NCI-H1105 (cell line): ENCODE data around the gene ATXN2.
"Not testable (repeated sequence)": the region's sequence is repeated elsewhere in the genome, so short reads cannot be mapped to it uniquely, and the experiment has no call there.

Source experiments
- DNase-seq: peaks from one replicate; lab custom pipeline; 2025; lab: John Stamatoyannopoulos, UW

Gene ATXN2

DNA sequence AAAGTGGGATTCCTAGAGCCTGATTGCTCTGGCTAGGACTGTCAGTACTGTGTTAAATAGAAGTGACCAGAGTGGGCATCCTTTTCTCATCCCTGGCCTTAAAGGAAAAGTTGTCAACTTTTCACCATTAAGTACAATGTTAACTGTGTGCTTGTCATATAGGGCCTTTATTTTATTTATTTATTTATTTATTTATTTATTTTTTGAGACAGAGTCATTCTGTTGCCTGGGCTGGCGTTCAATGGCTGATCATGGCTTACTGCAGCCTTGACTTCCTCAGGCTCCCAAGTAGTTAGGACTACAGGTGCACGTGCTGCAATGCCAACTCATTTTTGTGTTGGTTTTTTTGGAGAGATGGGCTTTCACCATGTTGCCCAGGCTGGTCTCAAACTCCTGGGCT lies 181.8 kb downstream of the ATXN2 start:
- DNase-seq: no peak

DNA sequence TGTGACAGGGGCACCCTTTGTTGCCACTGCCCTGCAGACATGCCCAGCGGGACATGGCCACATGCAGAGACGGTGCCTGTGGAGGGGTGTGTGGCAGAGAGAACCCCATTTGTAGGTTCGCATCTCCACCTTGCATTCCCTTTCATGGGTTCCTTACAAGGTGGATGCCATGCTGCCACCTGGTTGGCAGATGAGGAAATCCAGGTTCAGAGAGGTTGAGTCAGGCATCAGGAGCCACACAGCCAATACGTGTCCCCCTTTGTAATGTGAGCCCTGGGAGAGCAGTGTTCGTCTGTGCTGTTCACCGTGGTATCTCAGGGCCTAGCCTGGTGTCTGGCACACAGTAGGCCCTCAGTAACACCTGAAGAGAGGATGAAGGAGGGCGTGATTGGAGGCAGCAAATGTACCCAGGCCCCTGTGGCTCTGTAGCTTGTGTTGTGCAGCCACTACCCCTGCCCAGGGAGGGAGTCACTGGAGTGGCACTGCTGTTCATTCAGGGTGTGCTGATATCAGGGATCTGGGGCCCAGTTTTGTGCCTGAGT lies 184.3 kb downstream of the ATXN2 start:
- DNase-seq: no peak

DNA sequence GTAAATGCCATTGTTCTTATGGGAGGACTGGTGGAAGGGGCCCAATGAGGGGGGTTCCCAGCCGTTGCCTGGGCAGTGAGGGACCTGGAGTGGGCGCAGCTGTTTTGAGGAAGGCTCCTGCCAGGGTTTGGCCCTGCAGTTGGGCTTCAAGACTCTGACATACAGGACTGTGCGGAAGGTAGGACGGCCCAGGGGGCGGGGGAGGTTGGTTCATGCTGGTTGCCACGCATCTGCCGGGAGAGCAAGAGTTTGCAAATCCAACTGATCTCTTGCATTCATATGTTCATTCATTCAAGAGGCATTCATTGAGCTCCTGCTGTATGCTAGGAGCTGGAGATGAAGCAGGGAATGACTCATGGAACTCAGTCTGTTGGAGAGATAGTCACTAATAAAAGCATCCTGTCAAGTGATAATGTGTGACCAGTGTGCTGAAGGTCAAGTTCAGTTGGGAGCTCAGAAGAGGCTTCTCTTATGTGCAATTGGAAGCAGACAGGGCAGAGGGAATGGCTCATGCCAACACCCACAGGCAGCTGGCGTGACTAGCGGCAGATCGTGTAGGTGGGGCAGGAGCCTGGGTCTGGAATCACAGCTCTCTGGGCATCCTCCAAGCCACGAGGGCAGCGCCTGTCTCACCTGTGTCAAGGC lies 185.6 kb downstream of the ATXN2 start:
- no peak for DNase-seq

DNA sequence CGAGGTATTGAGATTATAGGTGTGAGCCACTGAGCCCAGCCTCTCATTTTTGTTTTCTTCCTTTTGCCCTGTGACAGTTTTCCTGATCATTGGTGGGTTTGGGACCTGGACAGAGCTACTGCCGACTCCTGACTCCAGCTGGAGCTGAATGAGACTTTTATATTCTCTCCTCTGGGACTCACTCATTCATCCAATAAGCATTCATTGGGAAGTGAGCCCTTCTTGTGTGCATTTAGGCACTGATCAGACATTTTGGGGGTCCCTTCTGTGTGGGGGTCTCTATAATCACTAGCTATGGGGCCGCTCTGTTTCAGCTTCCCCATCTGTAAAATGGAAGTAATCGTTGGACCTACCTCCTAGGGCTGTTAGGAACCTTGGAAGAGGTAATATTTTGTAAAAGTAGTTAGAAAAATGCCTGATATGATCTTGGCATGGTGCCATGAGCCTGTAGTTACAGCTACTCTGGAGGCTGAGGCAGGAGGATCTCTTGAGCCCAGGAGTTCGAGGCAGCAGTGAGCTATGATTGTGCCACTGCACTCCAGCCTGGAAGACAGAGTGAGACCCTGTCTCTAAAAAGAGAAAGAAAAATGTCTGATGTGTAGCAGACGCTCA lies 186.2 kb downstream of the ATXN2 start:
- DNase-seq: no peak

DNA sequence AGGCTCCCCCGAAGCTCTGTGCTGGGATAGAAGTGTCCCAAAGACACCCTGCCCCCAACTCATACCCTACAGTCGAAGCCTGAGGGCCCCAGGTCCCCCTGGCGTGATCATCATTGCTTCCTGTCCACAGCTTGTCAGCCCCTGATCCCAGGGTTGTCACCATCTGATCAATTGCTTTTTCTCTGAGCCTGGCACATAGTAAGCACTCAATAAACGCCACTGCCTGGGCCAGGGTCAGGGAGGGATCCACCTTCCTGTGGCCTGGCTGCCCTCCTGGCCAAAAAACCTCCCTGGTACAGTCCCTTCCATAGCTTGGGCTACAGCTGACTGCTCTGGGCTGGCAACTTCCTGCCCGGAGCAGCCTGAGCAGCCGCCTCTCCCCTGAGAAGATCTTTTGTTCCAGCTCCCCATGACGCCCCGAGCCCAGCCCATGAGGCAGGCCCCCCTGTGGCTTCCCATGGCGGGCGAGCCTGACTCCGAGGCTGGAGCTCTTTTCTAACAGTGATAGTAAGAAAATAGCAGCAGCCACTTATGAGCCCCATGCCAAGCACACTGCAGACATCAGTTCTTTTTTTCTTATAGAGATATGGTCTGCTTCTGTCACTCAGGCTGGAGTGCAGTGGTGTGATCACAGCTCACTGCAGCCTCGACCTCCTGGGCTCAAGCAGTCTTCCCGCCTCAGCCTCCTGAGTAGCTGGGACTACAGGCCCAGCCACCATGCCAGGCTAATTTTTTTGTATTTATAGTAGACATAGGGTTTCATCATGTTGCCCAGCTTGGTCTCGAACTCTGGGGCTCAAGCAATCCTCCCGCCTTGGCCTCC lies 186.9 kb downstream of the ATXN2 start:
- no peak for DNase-seq

DNA sequence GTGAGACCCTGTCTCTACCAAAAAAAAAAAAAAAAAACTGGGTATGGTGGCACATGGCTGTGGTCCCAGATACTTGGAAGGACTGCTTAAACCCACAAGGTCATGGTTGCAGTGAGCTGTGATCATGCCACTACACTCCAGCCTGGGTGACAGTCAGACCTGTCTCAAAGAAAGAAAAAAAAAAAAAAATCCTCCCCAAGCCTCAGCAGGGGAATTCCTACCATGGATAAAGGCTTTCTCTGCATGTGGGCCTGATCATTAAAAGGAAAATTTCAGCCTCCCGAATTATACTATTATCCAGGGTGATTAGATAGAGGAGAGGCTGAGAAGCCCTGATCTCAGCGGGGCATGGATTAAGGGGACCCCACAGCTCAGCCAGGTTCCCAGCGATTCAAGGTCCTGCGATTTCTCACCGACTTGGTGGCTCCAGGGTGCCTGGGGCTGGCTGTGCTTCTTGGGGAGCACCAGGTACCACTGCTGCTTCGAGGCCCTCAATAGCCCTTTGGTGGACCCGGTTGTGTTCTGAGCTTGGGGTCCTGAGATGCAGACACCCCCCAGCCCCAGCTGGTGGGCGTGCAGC lies 187.8 kb downstream of the ATXN2 start:
- DNase-seq: no peak

DNA sequence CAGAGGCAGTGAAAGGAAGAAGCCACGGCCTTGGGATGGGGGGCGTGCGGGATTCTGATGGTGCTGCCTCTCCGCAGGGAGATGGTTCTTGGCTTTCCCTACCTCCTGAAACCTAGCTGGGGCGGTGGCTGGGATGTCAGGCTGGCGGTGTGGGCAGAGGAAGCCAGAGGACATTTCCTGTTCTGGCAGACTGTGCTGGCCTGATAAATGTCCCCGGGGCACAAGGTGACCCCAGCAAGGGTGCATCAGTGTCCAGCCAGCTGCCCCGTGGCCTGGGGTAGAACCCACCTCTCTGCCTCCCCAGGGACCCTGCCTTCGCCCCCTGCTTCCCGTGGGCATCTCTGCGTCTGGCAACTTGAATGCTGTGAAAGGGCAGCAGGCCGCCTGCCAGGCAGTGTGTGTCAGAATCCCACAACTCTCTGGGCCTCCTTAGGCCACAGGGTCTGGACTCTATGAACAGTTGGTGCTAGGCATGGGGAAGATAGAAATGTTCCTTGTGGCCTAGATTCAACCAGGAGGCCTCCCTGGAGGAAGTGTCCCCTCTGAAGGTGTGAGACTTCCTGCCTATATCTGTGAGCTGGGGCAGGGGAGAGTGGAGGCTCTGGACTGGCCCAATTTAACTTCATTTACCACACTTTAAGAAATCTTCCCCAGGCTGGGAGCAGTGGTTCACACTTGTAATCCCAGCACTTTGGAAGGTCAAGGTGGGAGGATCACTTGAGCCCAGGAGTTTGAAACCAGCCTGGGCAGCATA lies 188.5 kb downstream of the ATXN2 start:
- DNase-seq: no peak

DNA sequence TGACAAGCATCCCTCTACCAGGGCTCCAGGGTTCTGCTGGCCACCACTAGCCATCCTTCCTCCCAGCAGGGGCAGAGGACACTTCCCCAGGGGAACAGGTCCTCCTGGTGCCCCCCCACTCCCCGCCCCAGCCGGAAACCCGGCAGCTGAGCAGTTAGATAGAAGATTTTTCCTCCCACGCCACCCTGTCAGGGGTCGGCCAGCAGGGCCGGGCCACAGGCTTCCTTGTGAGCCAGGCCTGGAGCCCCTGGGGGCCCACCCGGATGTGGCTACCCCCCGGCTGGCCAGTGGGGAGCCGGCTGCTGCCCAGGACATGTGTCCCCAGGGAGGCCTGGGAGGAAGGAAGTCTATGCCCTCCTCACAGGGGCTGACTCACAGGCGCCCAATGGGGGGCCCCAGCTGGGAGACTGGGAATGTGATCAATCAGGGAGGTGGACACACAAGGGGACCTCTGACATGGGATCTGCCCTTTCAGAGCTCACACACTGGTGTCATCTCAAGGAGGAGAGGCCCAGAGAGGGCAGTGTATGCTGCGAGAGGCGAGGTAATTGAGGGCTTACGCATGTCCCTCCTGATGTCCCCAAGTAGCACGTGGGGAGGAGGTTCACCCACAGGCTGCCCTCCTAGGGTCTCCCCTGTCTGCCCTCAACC lies 189.2 kb downstream of the ATXN2 start:
- DNase-seq: no peak

DNA sequence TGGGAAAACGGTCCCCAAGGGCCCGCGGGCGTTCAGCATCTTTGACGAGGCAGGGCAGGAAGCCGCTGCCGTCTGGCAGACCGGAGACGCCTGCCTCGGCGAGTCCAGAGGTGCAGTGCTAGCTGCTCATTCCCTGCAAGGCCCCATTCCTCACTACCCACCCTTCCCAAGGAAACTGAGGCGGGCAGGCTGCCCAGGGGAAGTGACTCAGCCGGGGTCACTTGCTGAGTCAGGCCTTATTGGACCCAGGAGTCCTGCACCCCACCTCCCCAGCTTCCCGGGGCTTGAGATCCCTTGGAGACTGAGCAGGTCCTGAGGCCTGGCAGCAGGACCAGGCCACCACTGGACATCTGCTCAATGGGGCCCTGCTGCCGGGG lies 189.7 kb downstream of the ATXN2 start:
- DNase-seq: no peak

DNA sequence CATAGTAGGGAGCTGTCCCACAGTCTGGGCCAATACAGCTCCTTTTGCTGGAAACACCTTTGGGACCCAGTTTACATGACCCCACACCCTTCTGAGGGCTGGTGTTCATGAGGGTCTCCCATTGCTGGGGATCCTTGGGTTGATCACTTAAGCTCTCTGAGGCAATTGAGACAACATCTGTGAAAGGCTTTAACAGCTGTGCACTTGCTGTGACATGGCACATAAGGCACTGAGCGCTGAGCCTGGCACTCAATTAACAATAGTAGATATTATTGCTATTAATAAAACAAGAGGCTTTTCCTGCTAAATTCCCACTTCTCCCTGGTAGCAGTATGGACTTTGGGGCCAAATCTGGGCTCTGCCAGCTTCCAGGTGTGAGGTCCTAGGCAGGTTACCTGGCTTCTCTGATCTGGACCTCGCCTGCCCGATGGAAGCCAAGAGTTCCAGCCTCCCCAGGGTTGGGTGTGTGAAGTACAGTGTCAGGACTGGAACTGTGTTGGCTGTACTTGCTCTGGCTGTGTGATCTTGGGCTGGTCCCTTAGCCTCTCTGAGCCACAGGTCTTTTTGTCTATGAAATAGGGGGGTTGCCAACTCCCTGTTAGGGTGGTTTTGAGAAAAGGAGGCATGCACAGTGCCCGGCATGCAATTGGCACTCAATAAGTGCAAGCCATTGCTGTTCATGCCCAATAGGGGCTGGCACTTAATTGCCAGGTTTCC lies 190.3 kb downstream of the ATXN2 start:
- DNase-seq: no peak

DNA sequence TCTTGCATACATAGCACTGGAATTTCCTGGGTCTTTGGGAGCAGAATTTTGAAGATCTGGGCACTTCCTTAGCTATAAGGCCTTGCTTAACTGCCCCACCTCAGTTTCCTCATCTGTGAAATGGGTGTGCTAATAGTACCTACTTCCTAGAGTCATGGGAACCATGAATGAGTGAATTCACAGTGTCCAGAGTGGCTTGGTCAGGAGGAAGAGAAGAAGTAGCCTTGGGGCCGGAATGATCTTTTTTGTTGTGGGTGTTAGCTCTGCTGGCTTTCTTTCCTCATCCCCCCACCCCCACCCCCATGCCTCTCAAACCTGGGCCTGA lies 191.0 kb downstream of the ATXN2 start:
- no peak for DNase-seq

DNA sequence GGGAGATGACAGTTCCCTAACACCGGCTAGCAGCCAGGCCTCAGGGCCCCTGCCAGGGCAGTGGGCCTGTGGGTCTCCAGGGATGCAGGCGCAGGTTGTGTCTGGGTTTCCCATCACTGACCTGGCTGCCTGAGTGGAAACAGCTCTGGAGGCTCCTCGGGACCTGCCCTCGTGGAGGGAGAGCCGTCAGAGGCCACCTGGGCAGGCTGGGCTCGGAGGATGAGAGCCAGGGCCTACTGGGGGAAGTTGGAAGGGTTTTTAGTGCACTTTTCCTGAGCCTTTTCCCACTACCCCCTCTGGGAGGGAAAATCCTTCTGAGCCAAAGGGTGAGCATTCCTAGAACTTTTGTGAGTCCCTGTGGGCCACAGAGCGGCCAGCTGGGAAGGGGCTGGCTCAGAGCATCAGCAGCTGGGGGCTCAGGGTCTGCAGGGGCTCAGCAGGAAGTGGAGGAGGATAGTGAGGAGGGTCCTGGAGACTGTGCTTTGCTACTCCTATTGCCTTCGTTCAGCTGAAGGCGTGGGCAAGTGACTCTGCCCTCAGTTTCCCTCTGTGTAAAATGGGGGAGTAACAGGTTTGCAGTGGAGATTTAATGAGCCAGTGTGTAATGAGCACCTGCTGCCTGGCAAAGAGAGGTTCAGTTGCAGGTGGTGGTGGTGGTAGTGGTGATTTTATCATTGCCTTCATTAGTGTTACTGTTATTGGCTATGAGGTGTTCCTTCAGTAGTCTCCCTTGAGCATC lies 191.6 kb downstream of the ATXN2 start:
- DNase-seq: no peak

DNA sequence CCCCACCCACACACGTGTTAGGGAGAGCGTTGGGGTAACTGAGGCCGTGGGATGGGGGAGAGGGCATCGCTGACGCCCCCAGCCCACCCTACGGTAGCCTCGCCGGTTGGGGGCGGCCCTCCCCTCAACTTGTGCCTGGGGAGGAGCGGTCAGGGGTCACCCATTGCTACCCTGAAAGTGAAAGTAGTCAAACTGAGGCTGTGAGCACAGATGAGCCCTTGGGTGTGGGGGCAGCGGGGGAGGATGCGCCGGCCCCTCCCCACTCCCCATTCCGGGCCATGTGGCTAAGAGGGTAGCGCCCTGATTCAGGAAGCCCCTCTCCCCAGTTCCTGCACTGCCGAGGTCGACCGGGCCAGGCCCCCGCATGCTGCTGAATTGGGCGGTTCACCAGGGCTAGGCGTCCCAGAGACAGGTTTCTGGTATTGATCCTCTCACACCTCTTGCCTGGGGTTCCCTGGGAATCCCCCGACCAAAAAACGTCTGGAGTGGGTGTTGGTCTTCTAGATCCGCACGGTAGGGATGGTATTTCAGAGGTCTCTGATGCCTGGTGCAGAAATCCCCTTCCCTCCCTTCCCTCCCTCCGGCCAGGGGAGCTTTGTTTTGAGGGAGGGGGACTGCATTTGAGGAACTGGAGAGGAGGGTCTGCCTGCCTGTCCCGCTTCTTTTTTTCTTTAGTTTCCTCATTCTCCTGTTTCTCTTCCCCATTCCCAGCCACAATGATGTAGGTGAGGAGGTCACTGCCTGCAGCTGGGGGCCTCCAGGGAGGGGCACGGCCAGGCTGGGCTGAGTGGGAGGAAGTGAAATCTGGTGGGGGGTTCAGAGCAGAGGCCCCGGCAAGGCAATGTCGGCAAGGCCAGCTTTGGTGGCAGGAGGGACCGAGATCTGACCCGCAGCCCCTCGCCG lies 192.4 kb downstream of the ATXN2 start:
- no peak for DNase-seq

DNA sequence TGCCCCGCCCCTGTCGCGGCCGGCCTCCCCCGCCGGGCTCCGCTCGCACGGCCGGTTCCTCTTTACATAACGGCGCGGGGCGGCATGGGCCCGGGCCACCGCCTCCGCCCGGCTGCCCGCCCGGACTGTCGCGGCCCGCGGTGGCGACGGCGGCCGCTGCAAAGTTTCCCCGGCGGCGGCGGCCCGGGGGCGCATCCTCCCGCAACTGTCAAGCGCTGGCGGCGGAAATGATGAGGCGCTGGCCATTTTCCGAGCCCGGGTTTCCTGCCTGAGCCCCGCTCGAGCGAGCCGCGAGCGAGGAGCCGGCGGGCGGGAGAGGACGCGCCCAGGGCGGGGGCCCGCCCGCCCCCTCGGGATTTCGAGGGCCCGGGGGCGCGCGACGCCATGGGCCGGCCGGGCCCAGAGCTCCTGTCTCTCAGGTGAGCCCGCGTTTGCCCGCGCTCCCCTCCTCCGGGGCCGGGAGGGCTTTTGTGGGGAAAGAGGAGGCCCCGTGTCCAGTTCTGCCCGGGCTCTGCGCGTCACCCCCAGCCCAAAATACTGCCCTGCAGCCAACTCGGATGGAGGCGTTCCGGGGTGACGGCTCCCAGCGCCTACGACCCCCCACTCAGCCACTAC lies 193.1 kb downstream of the ATXN2 start, which contains the start of gene SH2B3:
SH2B3 (plus strand) TSS at position 65 of the 615 bp plus-strand sequence. CDS start 12,223 bp downstream, outside the sequence.
- DNase-seq: peak; percentile 42

DNA sequence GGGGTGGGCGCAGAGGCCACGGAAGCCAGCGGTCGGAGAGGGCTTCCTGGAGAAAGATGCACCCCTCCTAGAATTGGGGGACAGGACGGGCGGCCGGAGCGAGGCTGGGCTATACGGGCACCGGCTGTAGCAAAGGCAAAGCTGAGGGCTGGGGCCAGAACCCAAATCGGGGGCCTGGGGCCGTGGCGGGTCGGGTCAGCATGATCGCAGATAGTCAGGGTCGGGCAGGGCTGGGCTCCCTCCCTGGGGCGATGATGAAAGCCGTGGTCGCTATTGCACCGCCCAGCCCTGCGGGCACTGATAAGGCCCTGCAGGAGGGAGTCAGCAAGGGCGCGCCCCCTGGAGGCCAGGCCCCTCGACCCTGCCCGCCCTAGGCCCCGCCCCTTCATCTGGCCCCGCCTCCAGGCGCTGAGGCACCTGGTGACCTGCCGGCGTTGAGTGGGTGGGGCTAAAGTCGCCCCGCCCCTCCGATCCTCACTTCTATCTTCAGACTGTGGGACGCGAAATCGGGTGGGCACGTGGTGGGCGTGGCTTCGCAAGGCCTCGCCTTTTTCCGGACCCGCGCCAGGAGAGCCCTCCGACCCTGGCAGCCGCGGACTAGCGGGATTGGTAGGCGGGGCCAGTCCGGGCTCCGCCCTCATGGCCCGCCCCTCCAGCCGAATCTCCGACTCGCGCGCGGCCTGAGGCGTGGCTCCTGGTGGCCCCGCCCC lies 193.8 kb downstream of the ATXN2 start:
- DNase-seq: peak; percentile 85

DNA sequence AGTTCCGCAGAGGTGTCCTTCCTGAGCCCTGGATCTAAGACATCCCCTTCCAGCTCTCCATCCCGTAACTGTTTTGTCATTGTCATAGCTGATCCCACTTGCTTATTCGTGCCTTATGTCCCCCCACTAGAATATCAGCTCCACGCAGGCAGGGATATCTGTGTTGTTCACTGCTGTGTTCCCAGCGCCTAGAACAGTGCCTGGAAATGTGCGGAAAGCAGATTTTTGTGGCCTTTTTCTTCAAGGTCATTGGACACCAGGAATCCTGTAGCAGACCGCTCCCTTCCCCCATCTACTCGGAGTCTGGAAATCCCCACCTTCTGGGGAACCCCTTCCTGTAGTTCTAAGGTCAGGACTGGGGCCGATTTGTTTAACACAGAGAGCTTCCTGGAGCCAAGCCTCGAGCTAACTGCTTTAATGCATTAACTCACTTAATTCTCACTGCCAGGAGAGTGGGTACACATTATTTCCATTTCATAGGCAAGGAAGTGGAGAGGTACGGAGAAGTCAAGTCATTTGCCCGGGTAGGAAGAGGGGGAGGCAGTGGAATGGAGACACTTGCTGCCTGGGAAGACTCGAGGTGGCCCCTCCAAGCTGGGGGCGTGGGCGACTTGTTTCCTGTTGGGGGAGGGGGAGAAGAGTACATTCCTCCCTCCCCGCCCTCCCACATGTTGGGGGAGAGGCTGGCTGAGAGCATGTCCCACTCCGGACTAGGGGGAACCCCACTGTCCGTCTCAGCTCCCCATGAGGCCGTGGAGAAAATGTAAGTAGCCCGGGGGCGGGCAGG lies 194.6 kb downstream of the ATXN2 start:
- no peak for DNase-seq

DNA sequence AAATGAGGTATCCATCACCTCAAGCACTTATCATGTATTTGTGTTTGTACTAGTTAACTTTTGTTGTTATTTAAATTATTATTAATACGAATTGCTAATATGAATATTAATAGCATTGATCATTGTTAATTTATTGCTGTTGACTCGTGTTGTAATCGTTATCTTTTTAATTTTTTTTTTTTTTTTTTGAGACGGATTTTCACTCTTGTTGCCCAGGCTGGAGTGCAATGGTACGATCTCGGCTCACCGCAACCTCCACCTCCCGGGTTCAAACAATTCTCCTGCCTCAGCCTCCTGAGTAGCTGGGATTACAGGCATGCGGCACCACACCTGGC lies 196.7 kb downstream of the ATXN2 start:
- DNase-seq: not testable (repeated sequence)
